Measurements from ENCODE around the gene TPO.
"Not testable (repeated sequence)": the region's sequence is repeated elsewhere in the genome, so short reads cannot be mapped to it uniquely, and the experiment has no call there.

Gene TPO

GRCh38 chr2:1553671-1554295 is 140.5 kb downstream of the TPO start:
- DNase-seq (ENCODE audit: low read depth, low spot score) = no peak

- no peak for DNase-seq (ENCODE audit: low read depth, low spot score)
Measured at GRCh38 chr2:1556286-1556685, 143.0 kb downstream of the TPO start.

GRCh38 chr2:1556776-1557466 is 143.7 kb downstream of the TPO start:
- DNase-seq (ENCODE audit: low read depth, low spot score) = no peak

GRCh38 chr2:1557467-1557820 is 144.2 kb downstream of the TPO start:
- DNase-seq (ENCODE audit: low read depth, low spot score) = no peak

GRCh38 chr2:1559589-1560175 is 146.4 kb downstream of the TPO start:
- DNase-seq (ENCODE audit: low read depth, low spot score) = no peak

GRCh38 chr2:1561259-1561658 is 148.0 kb downstream of the TPO start:
- no peak for DNase-seq (ENCODE audit: low read depth, low spot score)

- DNase-seq (ENCODE audit: low read depth, low spot score) = no peak
Measured at GRCh38 chr2:1561811-1562421, 148.7 kb downstream of the TPO start.

- no peak for DNase-seq (ENCODE audit: low read depth, low spot score)
Measured at GRCh38 chr2:1563084-1563857, 150.0 kb downstream of the TPO start.

- DNase-seq (ENCODE audit: low read depth, low spot score) = no peak
Measured at GRCh38 chr2:1563943-1564891, 151.0 kb downstream of the TPO start.

GRCh38 chr2:1567556-1568344 is 154.5 kb downstream of the TPO start:
- DNase-seq (ENCODE audit: low read depth, low spot score) = no peak

- not testable (repeated sequence) for DNase-seq (ENCODE audit: low read depth, low spot score)
Measured at GRCh38 chr2:1568345-1568668, 155.0 kb downstream of the TPO start.

- no peak for DNase-seq (ENCODE audit: low read depth, low spot score)
Measured at GRCh38 chr2:1569879-1570450, 156.7 kb downstream of the TPO start.

GRCh38 chr2:1571477-1572417 is 158.5 kb downstream of the TPO start:
- DNase-seq (ENCODE audit: low read depth, low spot score) = no peak

GRCh38 chr2:1572638-1573037 is 159.4 kb downstream of the TPO start:
- DNase-seq (ENCODE audit: low read depth, low spot score) = no peak

- DNase-seq (ENCODE audit: low read depth, low spot score) = no peak
Measured at GRCh38 chr2:1577846-1578245, 164.6 kb downstream of the TPO start.

- DNase-seq (ENCODE audit: low read depth, low spot score) = not testable (repeated sequence)
Measured at GRCh38 chr2:1581257-1581964, 168.1 kb downstream of the TPO start.

- no peak for DNase-seq (ENCODE audit: low read depth, low spot score)
Measured at GRCh38 chr2:1581965-1582625, 168.8 kb downstream of the TPO start.

All from ELF-1 (cell line).